HEK293T (cell line): ENCODE data around the gene RNF150.

ENCODE experiments used
- ARNT ChIP-seq: fragments of 450-650 bp; IDR thresholded peaks from 2 replicates; pipeline ENCODE4 v1.6.1; 2017; ENCODE audit warnings: mild to moderate bottlenecking
- BHLHE40 ChIP-seq: fragments of 450-650 bp; IDR thresholded peaks from 2 replicates; pipeline ENCODE4 v1.6.1; 2016; ENCODE audit warnings: mild to moderate bottlenecking, moderate library complexity, borderline replicate concordance
- CTBP1 ChIP-seq: fragments of 450-650 bp; IDR thresholded peaks from 2 replicates; pipeline ENCODE4 v1.6.1; 2016; ENCODE audit warnings: borderline replicate concordance
- ELF4 ChIP-seq: fragments of 450-650 bp; IDR thresholded peaks from 2 replicates; pipeline ENCODE4 v1.6.1; 2017; ENCODE audit warnings: antibody characterized with exemption
- FOXA1 ChIP-seq: fragments of 450-650 bp; IDR thresholded peaks from 2 replicates; pipeline ENCODE4 v1.6.1; 2016; ENCODE audit warnings: mild to moderate bottlenecking
- FOXK2 ChIP-seq: fragments of 450-650 bp; IDR thresholded peaks from 2 replicates; pipeline ENCODE4 v1.6.1; 2016; ENCODE audit warnings: mild to moderate bottlenecking
- FOXM1 ChIP-seq: fragments of 450-650 bp; IDR thresholded peaks from 2 replicates; pipeline ENCODE4 v1.6.1; 2017; ENCODE audit warnings: mild to moderate bottlenecking, borderline replicate concordance
- HDGF ChIP-seq: fragments of 450-650 bp; IDR thresholded peaks from 2 replicates; pipeline ENCODE4 v1.6.1; 2017; ENCODE audit warnings: antibody characterized with exemption, borderline replicate concordance
- LEF1 ChIP-seq: fragments of 450-650 bp; IDR thresholded peaks from 2 replicates; pipeline ENCODE4 v1.6.1; 2017; ENCODE audit warnings: mild to moderate bottlenecking, borderline replicate concordance
- SP1 ChIP-seq: fragments of 450-650 bp; IDR thresholded peaks from 2 replicates; pipeline ENCODE4 v1.6.1; 2017
- SUZ12 ChIP-seq: fragments of 450-650 bp; IDR thresholded peaks from 2 replicates; pipeline ENCODE4 v1.6.1; 2016; ENCODE audit warnings: mild to moderate bottlenecking
- TARDBP ChIP-seq: fragments of 450-650 bp; IDR thresholded peaks from 2 replicates; pipeline ENCODE4 v1.6.1; 2016
- ZNF384 ChIP-seq: fragments of 450-650 bp; IDR thresholded peaks from 2 replicates; pipeline ENCODE4 v1.6.1; 2016
- TF ChIP-seq, protein P1 (sequence below): fragments of 450-650 bp; IDR thresholded peaks from 2 replicates; pipeline ENCODE4 v1.6.1; 2016

DNA sequence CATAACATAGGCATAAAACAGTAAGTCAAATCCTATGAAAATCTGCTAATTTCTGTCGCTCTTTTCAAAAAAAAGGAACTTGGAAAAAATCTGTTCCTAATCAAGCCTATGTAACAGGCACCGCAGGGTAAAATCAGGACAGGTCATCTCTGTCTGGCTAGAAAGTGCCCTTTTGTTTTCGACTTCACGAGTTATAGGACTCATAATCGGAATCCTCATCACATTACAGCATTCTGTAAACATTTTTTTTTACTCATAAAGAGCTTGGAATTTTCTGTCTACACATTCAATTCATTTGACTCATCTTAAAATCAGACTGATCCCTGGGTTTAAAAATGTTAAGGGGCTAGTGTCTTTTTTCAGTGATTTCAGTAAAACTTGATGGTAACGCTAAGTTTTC, 195.4 kb downstream of the RNF150 start:
- TF ChIP-seq, protein P1, sequence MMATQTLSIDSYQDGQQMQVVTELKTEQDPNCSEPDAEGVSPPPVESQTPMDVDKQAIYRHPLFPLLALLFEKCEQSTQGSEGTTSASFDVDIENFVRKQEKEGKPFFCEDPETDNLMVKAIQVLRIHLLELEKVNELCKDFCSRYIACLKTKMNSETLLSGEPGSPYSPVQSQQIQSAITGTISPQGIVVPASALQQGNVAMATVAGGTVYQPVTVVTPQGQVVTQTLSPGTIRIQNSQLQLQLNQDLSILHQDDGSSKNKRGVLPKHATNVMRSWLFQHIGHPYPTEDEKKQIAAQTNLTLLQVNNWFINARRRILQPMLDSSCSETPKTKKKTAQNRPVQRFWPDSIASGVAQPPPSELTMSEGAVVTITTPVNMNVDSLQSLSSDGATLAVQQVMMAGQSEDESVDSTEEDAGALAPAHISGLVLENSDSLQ, result no peak
- TF ChIP-seq HDGF (no peak), SP1 (no peak), FOXK2 (no peak), ARNT (no peak), CTBP1 (no peak), BHLHE40 (no peak), FOXA1 (no peak), LEF1 (no peak), ELF4 (no peak), ZNF384 (no peak), FOXM1 (no peak), SUZ12 (no peak), TARDBP (no peak)
